GM19025 (cell line): ENCODE data around the gene FAM228A.

Source experiments
- ATAC-seq: cut with Tn5 transposase; IDR thresholded peaks from one replicate; pipeline ENCODE4 v1.9.1; 2021; ENCODE audit warnings: mild to moderate bottlenecking, low read depth, moderate library complexity; ENCODE audit not compliant: unreplicated experiment

Gene FAM228A

GRCh38 chr2:24221343-24222050 is 46.6 kb downstream of the FAM228A start:
- ATAC-seq: no peak

- no peak for ATAC-seq
These were observed 48.1 kb downstream of the FAM228A start for GRCh38 chr2:24222946-24223345.

GRCh38 chr2:24225499-24226242 is 50.8 kb downstream of the FAM228A start:
- ATAC-seq: no peak

GRCh38 chr2:24228470-24228869 is 53.6 kb downstream of the FAM228A start:
- no peak for ATAC-seq

- no peak for ATAC-seq
These were observed 56.6 kb downstream of the FAM228A start for GRCh38 chr2:24231461-24231881.

- no peak for ATAC-seq
These were observed 58.5 kb downstream of the FAM228A start for GRCh38 chr2:24233321-24233720.

GRCh38 chr2:24237313-24237712 is 62.5 kb downstream of the FAM228A start:
- ATAC-seq: no peak

GRCh38 chr2:24238158-24238557 is 63.3 kb downstream of the FAM228A start:
- ATAC-seq: no peak

GRCh38 chr2:24239553-24239952 is 64.7 kb downstream of the FAM228A start:
- ATAC-seq: no peak
